Colon (tissue), 2 donors: ENCODE measurements around the gene HGD.
"Not testable (repeated sequence)": the region's sequence is repeated elsewhere in the genome, so short reads cannot be mapped to it uniquely, and the experiment has no call there.

ENCODE experiments used
- FAIRE-seq: peaks from 2 replicates; lab custom pipeline; 2012; peaks lifted over from hg19 to GRCh38; lab: Jason Lieb, UNC
- donor health status: control.
- donor health status: control.

HGD gene

DNA sequence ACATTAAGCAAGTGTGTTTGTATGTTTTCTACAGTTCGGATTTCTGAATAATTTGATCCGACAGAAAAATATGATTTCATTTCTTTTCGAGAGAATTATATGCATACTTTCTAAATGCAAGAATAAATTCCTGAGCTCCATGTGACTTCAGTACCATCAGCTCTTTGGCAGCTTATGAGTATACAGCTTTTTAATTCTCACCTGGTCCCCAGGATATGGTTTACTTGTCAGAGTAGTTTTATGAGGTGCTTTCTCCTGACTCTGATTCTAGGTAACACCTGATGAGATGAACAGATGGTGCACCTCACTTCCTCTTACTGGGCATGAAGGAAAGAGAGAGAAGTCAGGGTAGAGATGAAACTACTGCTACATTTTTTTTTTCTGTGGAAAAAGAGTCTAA is 3.1 kb downstream of the HGD start:
- no peak for FAIRE-seq

DNA sequence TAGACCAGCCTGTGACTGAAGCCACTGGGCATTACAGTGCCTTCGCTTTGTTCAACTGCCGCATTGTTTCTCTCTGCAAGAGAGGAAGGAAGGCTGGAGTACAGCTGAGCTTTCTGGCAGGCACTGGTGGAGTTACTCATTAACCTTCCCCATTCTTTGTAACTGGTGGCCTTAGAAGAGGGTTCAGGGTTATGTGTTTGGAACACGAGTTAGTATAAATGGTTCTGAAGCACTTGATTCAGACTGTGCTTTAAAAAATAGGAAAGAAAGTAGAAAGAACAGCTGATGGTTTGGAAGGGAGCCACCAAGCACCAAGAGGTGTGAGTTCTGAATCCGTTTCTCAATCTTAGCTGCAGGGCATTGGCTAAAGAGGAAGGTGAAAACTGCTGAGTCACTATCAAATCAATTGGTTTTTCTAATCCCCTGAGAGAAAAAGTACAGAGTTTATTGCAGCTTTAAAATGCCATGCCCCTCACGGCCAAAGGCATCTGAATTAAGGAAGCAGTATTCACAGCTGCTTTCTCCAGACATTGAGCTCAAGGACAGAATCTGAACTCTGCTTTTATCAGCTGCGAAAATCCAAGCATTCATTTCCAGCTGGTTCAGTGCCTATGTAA is 3.6 kb downstream of the HGD start:
- FAIRE-seq = no peak

DNA sequence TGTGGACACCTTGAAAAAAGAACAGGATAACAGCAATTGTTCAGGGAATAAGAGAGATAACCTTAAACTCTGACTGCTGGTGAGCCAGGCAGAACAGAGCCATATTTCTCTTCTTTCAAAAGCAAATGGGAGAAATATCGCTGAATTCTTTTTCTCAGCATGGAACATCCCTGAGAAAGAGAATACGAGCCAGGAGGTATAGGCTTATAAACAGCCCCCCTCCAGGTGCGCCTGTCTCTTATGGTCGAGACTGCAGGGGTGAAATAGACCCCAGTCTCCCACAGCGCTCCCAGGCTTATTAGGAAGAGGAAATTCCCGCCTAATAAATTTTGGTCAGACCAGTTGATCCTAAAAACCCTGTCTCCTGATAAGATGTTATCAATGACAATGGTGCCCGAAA is 4.8 kb downstream of the HGD start:
- FAIRE-seq = not testable (repeated sequence)

DNA sequence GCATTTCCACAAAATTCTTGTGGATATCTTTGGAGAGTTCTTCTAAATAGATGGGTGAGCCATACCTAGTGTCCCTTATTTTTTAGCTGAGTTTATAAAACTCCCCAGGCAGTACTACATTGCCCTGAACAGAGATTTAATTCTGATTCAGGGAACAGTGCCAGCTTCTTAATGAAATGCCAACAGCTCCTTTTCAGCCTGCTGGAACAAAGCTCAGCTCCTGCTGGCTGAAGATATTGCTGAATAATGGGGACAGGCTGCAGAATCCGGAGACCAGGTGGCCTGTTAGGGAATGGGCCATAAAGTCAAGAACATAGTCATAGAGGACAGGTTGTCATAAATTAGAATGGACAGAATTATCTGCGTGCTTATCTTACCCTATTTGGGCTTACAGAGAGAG is 8.9 kb downstream of the HGD start:
- FAIRE-seq = no peak

DNA sequence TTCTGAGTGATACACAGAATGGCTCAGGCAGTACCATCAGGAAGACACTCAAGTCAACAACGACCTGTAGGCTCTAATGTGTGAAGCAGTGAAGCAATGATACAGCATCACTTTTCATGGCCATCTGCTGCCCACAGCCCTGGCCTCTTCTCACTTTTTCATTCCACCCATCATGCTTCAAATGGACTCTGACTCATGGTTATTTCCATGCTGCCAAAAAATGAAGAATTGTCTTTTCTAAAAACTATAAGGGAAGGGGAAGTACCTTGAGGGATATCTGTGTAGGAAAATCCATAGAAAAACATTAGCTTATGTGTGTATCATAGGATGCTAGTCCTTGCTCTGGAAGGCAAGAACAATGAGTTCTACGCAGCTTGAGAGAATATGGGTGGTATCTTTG is 11.5 kb downstream of the HGD start:
- no peak for FAIRE-seq

DNA sequence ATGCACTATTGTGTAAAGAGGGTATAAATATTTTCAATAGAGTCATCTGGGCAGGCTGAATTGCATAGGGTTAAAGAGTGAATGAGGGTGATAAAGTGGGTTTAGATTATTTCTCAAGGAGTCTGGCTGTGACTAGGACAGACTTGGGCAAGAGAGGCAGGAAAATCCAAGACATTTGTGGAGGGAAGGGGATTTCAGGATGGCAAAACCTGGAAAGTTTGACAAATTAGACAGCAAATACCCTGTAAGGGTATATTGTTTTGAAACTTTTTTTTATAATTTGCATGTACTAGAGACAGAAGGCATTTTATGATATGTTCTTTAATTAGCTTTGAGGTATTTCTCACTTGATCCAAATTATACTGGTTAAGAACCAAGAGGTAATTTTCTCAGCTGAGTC is 17.1 kb downstream of the HGD start:
- FAIRE-seq = no peak

DNA sequence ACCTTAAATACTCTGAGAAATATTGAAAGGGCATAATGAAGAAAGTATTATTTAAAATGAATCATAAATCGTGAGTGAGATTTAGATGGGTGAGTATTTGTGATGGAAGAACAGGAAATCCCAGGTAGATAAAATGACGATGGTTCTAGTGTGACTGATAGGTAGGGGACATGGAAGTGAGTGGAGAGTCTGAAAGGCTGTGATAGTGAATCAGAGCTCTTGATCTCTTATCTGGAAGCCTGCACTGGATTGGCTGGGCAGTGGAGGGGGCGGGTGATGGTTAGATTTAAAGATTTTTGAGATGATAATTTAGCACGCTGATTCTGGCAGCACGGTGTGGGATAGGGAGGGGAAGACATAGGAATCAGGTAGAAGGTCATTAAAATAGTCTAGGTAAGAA is 20.1 kb downstream of the HGD start:
- FAIRE-seq = no peak

DNA sequence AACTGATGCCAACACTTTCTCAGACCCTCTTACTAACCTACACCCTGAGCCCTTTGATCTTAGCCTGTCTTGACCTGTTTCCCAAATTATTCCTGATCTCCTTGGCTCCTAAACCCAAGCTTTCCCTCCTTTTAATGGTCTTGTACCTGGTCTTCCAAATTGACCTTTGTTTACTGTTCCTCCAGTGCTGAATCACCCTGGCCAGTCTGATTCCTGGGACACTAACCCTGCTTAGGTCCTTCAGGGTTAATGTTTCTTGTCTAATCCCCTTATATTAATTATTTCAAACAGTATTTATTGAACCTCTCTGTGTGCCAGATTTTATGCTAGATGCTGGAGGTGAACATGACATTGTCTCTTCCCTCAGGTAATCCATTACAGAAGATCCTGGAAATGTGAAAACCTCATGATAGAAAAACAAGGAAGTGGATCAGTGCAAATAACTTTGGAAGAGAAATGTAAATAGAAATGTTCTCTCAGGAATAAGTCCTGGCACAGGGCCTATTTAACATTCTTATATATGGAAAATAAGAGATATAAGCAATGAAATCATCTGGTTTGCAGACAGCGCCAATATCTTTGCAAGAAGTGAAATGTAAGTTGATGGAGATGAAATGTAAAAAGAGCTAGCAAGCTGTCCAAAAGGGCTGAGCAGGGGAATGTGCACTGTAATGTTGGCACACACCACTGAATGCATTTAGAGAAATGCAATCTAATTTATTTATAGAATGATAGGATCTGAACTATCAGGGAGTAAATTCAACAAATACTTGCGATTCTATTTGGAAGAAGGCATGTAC is 20.7 kb downstream of the HGD start:
- no peak for FAIRE-seq

DNA sequence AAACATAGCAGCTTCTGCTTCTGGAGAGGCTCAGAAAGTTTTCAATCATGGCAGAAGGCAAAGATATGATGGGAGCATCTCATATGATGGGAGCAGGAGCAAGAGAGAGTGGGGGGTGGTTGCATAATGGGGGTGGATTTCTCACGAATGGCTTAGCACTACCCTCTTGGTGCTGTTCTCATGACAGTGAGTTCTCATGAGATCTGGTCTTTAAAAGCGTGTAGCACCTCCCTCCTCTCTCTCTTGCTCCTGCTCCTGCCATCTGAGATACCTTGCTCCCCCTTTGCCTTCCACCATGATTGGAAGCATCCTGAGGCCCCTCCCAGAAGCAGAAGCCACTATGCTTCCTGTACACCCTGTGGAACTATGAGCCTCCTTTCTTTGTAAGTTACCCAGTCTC is 22.2 kb downstream of the HGD start:
- FAIRE-seq = no peak

DNA sequence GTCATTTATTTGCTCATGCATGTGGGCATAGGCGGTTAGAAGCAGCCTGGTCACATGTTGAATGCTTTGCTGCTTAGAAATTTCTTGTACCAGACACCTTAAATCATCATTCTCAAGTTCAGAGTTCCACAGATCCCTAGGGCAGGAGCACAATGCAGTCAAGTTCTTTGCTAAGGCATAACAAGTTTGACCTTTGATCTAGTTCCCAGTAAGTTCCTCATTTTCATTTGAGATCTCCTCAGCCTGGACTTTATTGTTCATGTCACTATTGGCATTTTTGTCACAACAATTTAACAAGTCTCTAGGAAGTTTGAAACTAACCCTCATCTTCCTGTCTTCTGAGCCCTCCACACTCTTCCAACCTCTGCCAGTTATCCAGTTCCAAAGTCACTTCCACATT is 22.8 kb downstream of the HGD start:
- FAIRE-seq = no peak

DNA sequence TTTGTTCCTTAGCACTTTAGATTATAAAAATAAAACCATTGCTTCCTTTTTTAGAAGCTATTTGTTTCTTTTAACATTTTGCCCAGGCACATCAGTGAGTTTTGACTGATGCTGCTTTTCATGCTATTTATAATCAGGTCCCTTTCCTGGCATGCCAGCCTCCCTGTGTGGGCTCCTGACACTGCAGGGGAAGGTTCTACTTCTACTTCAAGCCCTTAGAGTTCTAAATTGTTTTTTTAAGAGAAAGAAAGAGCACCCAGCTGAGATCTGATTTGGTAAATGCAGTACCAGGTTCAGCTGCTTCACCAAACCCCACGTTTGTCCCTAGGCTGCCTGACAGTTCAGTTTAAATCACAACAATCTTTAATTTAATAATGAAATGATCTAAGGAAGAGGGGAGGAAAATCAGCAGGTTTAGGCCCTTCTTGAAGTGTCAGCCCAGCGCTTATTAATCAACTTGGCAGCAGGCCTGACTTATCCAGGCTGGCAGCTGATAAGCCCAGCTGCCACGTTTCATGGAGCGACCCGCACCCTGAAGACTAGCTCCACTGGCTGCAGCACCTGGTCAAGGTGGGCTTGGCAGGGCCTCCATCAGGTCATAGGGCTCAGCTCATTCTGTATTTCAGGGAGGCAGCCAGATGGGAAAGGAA is 29.0 kb downstream of the HGD start:
- FAIRE-seq = no peak

DNA sequence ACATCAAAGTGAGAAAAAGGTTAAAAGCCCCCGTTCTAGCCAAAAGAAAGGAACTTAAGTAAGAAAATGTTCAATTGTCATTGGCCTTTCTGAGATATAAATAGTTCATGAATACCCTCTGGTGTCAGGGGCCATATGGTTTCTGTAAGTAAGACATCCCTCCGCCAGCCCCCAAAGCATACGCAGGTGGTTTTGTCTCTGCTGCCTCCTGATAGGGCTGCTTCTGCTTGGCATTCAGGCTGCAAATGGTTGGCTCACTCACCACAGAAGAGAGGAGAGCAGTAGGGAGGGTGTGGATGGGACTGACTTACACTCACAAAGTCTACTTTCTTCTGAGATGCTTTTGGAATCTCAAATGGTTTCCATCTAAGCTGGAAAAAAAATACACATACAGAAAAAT is 29.8 kb downstream of the HGD start:
- no peak for FAIRE-seq

DNA sequence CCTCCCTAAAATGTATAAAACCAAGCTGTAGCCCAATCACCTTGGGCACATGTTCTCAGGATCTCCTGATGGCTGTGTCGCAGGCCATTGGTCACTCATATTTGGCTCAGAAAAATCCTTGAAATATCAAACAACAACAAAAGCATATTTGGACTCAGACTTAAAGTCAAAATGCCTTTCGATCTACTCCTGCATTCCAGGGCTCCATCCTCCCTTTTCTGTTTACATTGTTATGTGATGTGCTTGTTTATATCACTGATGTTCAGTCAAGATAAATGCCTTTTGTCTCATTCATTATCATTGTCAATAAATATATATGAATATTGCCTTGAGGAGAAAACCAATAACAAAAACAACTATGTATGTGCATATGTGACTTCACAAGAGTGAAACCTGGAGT is 31.7 kb downstream of the HGD start:
- no peak for FAIRE-seq

DNA sequence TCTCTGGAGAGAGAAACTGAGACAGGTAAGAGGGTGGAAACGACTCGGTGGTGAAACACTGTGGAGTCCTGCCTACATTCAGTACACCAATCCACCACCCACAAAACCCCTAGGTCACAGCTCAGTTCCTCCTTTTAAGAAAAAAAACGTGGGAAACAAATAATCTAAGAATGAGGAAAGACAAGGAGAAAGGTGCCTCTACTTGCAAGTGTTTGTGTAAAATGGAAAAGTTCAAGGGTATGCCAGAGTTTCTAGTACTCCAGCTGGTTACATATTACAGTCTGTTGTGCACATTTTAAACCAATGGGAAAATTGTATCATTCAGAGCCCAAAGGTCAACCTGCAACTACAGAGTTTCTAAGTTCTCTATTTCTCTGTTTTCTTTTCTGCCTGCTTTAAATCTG is 32.2 kb downstream of the HGD start:
- FAIRE-seq = no peak

DNA sequence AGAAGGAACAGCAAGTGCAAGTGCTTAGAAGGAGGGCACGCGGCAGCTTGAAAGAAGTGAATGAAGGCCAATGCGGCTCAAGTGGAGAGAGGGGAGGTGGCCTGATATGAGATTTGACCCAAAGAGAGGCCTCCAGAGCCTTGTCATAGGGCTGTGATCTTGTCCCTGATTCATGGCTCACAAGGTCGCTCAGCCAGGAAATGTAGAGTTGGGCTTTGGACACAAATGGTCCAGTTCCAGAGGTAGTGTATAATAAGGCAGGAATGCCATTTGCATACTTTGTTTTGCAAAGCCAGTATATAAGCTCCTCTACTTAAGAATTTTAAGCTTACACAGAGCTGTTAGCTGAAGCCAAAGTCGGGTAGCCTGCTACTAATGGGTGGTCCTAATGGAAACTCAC is 33.7 kb downstream of the HGD start:
- FAIRE-seq = no peak

DNA sequence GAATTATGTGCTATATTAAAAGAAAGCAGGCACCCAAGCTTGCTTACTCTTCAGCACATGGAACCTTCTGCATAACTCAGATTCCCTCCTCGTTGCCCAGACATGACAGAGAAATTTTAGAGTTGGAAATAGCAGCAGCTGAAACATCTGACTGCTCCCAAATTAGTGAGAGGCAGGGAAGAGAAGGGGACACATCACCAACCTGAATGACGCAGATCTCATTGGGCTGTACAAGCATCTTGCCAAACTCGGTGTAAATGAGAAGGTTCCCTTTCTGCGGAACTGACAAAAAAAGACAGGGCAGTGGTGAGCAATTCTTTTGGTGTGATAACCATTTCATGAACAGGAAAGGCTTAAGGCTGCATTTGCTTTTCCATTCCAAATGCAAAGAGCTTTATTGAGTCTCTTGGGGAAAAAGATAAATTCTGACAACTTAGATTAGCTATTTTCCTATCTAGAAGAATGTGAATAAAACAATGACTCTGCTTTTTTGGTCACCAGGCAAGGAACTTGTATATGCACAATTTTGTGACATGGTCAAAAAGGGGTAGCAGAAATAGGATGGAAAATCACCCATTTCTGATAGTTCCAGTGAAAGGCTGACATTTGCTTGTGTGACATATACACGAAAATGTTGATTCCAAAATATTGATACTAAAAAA is 35.1 kb downstream of the HGD start:
- FAIRE-seq = no peak

DNA sequence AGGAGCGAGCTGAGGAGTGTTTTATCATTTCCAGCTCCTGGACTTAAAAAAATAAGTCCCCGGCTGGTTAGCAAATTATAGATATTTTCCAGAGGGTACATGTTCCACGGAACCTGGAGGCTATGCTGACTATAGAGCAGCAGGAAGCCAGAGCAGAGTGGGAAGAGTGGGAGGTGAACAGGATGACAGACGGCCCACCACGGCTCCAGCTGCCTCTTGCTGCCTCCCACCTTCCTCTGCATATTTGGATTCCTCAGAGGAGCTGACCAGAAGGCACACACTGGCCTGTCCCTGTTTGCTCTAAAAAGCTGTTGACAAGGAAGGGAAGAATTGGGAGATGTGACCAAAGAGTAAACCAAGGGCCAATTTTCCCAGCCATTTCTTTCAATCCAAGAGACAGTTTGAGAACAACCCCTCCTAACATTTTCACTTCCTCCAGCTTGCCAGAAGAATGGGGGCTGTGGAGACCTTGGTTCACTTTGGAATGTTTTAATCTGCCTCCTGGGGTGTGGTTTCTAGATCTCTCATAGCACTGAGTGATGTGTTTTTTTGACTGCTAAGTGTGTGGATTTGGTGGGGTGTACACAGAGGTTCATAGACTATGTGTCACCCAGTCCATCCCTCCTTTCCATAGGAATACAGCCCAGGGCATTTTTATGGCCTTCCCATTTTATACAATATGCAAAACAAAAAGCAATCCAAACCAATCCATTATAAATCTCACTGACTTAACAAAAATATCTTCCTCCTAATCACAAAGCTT is 36.8 kb downstream of the HGD start:
- FAIRE-seq = no peak

DNA sequence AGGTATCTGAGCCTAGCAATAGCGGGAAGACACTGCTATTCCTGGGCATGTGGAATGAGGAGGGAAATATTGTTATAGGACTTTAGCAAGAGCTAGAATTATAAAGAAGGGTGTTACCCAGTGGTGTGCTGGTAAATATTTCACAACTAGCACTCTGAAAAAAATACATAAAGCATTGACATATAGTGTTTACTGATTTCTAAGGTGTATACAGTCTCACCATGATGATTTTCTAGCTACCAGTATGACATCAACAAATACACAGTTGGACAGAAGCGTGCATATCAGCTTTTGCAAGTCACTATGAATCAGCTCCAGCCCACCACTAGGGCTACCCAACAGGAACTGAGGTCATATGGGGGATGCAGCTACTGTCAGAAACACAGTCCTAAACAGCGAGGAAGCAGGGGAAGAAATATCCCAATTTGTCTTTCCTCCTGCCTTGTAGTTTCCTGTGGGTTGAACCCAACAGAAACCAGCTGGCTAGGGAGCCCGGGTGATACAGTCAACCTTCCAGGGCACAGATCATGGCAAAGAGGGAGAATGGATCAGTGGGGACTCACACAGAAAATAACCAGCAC is 39.6 kb downstream of the HGD start:
- no peak for FAIRE-seq

DNA sequence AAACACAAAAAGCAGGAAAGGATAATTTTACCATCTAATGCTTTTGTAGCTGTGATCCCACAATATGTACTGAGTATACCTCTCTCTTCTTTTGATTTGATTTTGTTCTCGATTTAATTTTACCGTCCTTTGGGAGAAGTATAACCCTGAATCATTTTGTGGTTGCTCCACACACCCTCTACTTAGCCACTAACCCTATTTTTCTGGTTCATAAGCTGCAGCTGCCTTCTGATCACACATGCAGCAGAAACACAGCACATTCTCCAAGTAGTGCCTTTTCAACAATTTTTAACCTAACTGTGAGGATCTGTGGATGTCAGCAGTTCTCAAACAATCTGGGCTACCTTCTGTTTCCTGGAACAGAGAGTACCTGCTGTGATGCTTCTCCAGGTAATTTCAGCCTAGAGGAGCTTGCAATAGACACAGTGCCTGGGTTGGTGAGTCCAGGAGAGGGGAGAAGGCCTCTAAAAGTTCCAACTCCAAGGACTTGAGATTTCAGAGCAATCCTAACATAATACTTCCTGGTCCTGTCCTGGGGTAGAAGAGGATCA is 40.3 kb downstream of the HGD start:
- FAIRE-seq = no peak

DNA sequence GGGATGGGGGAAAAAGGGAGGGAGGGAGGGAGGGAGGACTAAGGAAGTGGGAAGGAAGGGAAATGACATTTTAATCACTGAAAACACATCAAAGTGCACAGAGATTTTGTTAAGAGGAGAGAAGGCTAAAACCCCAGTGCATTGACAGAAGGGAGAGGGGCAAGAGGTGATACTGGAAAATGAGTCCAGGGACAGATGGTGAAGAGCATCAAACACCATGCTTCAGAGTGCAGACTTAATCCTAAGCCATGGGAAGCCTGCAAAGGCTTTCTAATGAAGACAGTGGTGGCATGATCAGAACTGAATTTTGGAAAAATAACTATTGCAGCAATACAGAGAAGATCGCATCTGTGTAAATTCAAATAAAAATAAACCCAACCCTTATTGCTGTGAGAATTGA is 41.8 kb downstream of the HGD start:
- no peak for FAIRE-seq

DNA sequence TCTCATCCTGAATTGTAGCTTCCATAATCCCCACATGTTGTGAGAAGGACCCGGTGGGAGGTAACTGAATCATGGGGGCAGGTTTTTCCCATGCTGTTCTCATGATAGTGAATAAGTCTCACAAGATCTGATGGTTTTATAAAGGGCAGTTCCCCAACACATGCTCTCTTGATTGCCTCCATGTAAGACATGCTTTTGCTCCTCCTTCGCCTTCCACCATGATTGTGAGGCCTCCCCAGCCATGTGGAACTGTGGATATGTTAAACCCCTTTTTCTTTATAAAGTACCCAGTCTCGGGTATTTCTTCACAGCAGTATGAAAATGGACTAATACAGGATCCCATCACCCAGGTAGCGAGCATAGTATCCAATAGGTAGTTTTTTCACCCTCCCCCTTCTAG is 43.2 kb downstream of the HGD start:
- not testable (repeated sequence) for FAIRE-seq
